B cell (primary cell): ENCODE data around the gene PRKCZ. TPM values are rescaled to one million over a fixed set of nuclear protein-coding genes. Genes with fewer than 3 reads are reported as not detected.

Experiments used
- ATAC-seq: fragments of 200-7000 bp; cut with Tn5 transposase; one replicate; pipeline ENCODE4 v1.10.0; 2021; ENCODE audit warnings: low read depth, mild to moderate bottlenecking, moderate number of reproducible peaks, moderate library complexity
- CTCF ChIA-PET: fragments of 350-600 bp; sonication (Branson Sonifier 250); formaldehyde crosslinking; loops from one replicate; lab custom pipeline; 2021; ENCODE audit warnings: antibody characterized with exemption, inconsistent platforms; lab: Charles Lee
- POLR2A ChIA-PET: fragments of 350-600 bp; sonication (Branson Sonifier 250); formaldehyde crosslinking; loops from one replicate; lab custom pipeline; 2021; ENCODE audit warnings: antibody characterized with exemption; lab: Charles Lee
- DNase-seq: peaks from one replicate; pipeline ENCODE4 v3.0.0; 2013
- H2AFZ ChIP-seq: 2 replicates; pipeline ENCODE4 v1.6.1; 2012; ENCODE audit warnings: mild to moderate bottlenecking, low read depth, low read length; ENCODE audit not compliant: insufficient read depth, poor library complexity, severe bottlenecking
- H3K27ac ChIP-seq, 2 donors: 1 replicate in 1 of 2; 2 replicates in 1 of 2; pipeline ENCODE4 v1.5.1; 2012 to 2013; ENCODE audit warnings: low read length in 2 of 2, mild to moderate bottlenecking in 2 of 2, moderate library complexity in 1 of 2
- H3K27me3 ChIP-seq, 4 experiments: fragments of 200-600 bp in 1 of 4; sonication (generic) in 1 of 4; replicated peaks in 1 of 4; 1 replicate in 2 of 4; 2 replicates in 2 of 4; pipeline versions ENCODE4 v1.6.1 to v1.7.0; 2013 to 2016; ENCODE audit warnings: low read length in 3 of 4, mild to moderate bottlenecking in 2 of 4, mixed read lengths in 1 of 4, moderate library complexity in 1 of 4; ENCODE audit not compliant: insufficient read depth in 4 of 4, control insufficient read depth in 3 of 4; ENCODE audit errors: control extremely low read depth in 1 of 4
- H3K36me3 ChIP-seq, 2 experiments: replicated peaks in 1 of 2; 1 replicate in 1 of 2; 2 replicates in 1 of 2; pipeline versions ENCODE4 v1.6.1 to v1.7.1; 2013; ENCODE audit warnings: low read length in 1 of 2; ENCODE audit not compliant: insufficient read depth in 2 of 2, control insufficient read depth in 1 of 2; ENCODE audit errors: control extremely low read depth in 1 of 2, extremely low read depth in 1 of 2
- H3K4me1 ChIP-seq, 2 donors: fragments of 200-600 bp in 1 of 2; sonication (generic) in 1 of 2; 1 replicate in 1 of 2; 2 replicates in 1 of 2; pipeline versions ENCODE4 v1.5.1 to v1.6.1; 2013 to 2017; ENCODE audit warnings: low read length in 2 of 2; ENCODE audit not compliant: control insufficient read depth in 2 of 2, insufficient read depth in 2 of 2
- H3K4me2 ChIP-seq: replicated peaks from 2 replicates; pipeline ENCODE3; 2012; ENCODE audit warnings: mild to moderate bottlenecking, low read depth, low read length; ENCODE audit not compliant: poor library complexity, severe bottlenecking
- H3K4me3 ChIP-seq, 5 experiments: fragments of 200-600 bp in 1 of 5; sonication (generic) in 1 of 5; 1 replicate in 3 of 5; 2 replicates in 2 of 5; pipeline versions ENCODE4 v1.5.1 to v1.7.0; 2011 to 2016; ENCODE audit warnings: low read length in 4 of 5, mild to moderate bottlenecking in 4 of 5, low read depth in 2 of 5, control low read depth in 1 of 5, moderate library complexity in 1 of 5; ENCODE audit not compliant: insufficient read depth in 1 of 5; ENCODE audit errors: control extremely low read depth in 1 of 5, extremely low read depth in 1 of 5
- H3K79me2 ChIP-seq: fragments of 200-600 bp; sonication (generic); one replicate; pipeline ENCODE4 v1.6.0; 2016; ENCODE audit warnings: low read length; ENCODE audit not compliant: control insufficient read depth, insufficient read depth
- H3K9ac ChIP-seq: fragments of 200-600 bp; sonication (generic); 2 replicates; pipeline ENCODE4 v1.6.1; 2017; ENCODE audit warnings: mild to moderate bottlenecking, low read length, moderate library complexity
- H3K9me3 ChIP-seq, 3 donors: one replicate each; pipeline versions ENCODE4 v1.6.1 to v1.7.1; 2013; ENCODE audit warnings: low read length in 2 of 3; ENCODE audit not compliant: control insufficient read depth in 2 of 3, insufficient read depth in 1 of 3; ENCODE audit errors: control extremely low read depth in 1 of 3
- H4K20me1 ChIP-seq: 2 replicates; pipeline ENCODE4 v1.6.0; 2012; ENCODE audit warnings: mild to moderate bottlenecking, low read length; ENCODE audit not compliant: insufficient read depth, control insufficient read depth, poor library complexity, severe bottlenecking
- H3K27ac Mint-ChIP-seq: one replicate; pipeline ENCODE4 v1.8.0; 2021; ENCODE audit warnings: mixed read lengths
- H3K27me3 Mint-ChIP-seq: one replicate; pipeline ENCODE4 v1.8.0; 2021; ENCODE audit warnings: mixed read lengths
- H3K4me1 Mint-ChIP-seq: one replicate; pipeline ENCODE4 v1.8.0; 2021; ENCODE audit warnings: mixed read lengths
- H3K4me3 Mint-ChIP-seq: one replicate; pipeline ENCODE4 v1.8.0; 2021; ENCODE audit warnings: mixed read lengths
- H3K9me3 Mint-ChIP-seq: one replicate; pipeline ENCODE4 v1.8.0; 2022; ENCODE audit warnings: mixed read lengths; ENCODE audit not compliant: insufficient read depth
- EZH2 ChIP-seq: IDR thresholded peaks from 2 replicates; pipeline ENCODE4 v1.6.1; 2012; ENCODE audit warnings: borderline replicate concordance, low read depth, mild to moderate bottlenecking, moderate library complexity, low read length; ENCODE audit not compliant: insufficient read depth, poor library complexity, severe bottlenecking
- WGBS: methylation state at CpG from one replicate; pipeline ENCODE4 v1.1.5; 2013; ENCODE audit warnings: missing lambda C conversion rate; ENCODE audit not compliant: insufficient coverage; 5-methylcytosine and 5-hydroxymethylcytosine counted together
- intact Hi-C: fragments of 100-400 bp; cut with micrococcal nuclease; formaldehyde crosslinking; loops from one replicate; pipeline ENCODE4 v1.10.0; 2022
- polyA plus RNA-seq: library from polyadenylated mRNA; depleted of rRNA; stranded (reverse); fragments of >200 nt; gene quantifications from 2 replicates; pipeline ENCODE4 v1.2.3, GENCODE V29; 2012
- total RNA-seq, 2 donors: library from RNA; stranded (reverse); fragments of 120-200 nt in 1 of 2; gene quantifications; 1 replicate in 1 of 2; 2 replicates in 1 of 2; pipeline versions ENCODE4 v1.2.3 to v1.2.4, GENCODE V29; 2013 to 2022
- TF ChIP-seq, protein P1 (sequence below): fragments of 200-600 bp; IDR thresholded peaks from one replicate; pipeline ENCODE4 v1.8.0; 2022; ENCODE audit warnings: antibody characterized with exemption, mild to moderate bottlenecking

PRKCZ gene
- total and polyA plus RNA-seq, 2 donors (not counting 1 experiment from before 2014, with no cell fraction given): 17.9 to 53.2 TPM

DNA sequence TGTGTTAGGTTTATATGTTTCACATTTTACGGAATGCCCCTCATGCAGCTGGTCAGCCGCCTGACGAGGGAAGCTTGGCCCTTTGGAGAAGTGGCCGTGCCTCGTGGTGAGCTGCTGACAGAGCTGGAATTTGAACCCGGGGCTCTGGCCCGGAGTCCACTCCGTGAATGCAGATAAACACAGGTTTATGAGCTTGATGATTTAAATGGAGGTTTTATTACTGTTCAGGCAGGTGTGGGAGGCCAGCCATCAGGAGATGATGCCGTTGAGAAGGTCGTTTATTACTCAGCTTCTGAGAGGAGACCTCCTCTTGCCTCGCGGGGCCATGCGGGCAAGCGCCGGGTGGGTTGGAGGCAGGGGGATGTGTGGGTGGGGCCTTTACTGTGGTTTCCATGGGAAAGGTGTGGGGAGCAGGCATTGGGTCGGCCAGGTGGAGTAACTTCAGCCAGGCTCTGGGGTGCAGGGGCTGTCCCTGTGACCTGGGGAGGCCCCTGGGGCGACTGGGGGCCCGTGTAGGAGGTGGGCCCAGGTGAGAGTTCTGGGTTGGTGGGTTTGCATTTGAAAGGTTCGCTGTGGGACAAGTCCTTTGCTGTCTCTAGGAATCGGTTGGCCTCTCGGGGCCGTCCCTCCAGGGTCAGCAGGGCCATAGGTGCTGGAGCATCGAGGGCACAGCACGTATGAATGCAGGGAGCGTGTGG is 22.0 kb downstream of the PRKCZ start:
- Mint-ChIP-seq H3K27ac (no peak overlapping the region), H3K9me3 (peaks cover 6% of the 10 kb centered on the region), H3K4me1 (no peaks in the 10 kb centered on the region), H3K27me3 (no peaks in the 10 kb centered on the region), H3K4me3 (no peak overlapping the region)
- no peak overlapping the region for H2AFZ ChIP-seq
- H3K9me3 ChIP-seq: peaks cover 0 to 18% (median 2%) of the 10 kb centered on the region in 3 donors
- no peak overlapping the region for H3K9ac ChIP-seq
- H3K4me3 ChIP-seq: no peak overlapping the region
- H3K27me3 ChIP-seq: no peaks in the 10 kb centered on the region
- intact Hi-C loops: no loop called here
- H4K20me1 ChIP-seq: peaks cover 19% of the 10 kb centered on the region
- TF ChIP-seq, protein P1, sequence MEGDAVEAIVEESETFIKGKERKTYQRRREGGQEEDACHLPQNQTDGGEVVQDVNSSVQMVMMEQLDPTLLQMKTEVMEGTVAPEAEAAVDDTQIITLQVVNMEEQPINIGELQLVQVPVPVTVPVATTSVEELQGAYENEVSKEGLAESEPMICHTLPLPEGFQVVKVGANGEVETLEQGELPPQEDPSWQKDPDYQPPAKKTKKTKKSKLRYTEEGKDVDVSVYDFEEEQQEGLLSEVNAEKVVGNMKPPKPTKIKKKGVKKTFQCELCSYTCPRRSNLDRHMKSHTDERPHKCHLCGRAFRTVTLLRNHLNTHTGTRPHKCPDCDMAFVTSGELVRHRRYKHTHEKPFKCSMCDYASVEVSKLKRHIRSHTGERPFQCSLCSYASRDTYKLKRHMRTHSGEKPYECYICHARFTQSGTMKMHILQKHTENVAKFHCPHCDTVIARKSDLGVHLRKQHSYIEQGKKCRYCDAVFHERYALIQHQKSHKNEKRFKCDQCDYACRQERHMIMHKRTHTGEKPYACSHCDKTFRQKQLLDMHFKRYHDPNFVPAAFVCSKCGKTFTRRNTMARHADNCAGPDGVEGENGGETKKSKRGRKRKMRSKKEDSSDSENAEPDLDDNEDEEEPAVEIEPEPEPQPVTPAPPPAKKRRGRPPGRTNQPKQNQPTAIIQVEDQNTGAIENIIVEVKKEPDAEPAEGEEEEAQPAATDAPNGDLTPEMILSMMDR: no peak
- no peak for TF ChIP-seq EZH2
- no peak for DNase-seq
- 88% methylated on average over 22 of the region's 25 CpGs for WGBS
- ChIA-PET POLR2A (no interaction called here), CTCF (interaction anchor here (1.0 kb wide), 1 partner anchor 68 kb away, joined by 3 read pairs; no protein-coding TSS in a partner anchor)
- H3K79me2 ChIP-seq: peaks cover 19% of the 10 kb centered on the region
- H3K4me2 ChIP-seq: no peak overlapping the region
- no peak for ATAC-seq
- H3K36me3 ChIP-seq: peaks cover 0 to 8% of the 10 kb centered on the region in 2 experiments
- H3K4me1 ChIP-seq: no peaks in the 10 kb centered on the region
- H3K27ac ChIP-seq: no peak overlapping the region

DNA sequence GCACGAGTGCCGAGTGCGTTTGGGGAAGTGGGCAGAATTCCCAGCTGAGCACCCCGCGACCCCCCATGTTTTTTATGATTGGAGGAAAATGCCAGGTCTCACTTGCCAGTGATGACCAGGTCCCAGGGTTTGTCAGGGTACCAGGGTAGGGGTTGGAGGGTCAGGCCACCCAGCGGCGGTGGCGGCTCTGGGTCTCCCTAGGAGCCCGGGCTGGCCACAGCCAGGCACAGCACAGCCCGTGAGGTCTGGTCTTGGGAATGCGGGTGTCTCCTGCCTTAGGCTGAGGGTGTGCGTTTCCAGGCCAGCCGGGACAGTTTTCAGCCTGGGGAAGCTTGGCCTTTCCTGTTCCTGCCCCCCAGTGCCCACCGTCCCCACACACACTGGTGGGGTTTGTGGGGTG is 22.7 kb downstream of the PRKCZ start:
- Histone ChIP-seq H3K9me3 (peaks cover 0 to 24% (median 8%) of the 10 kb centered on the region in 3 donors), H2AFZ (no peak overlapping the region), H3K4me1 (no peaks in the 10 kb centered on the region), H3K36me3 (peaks cover 0 to 9% of the 10 kb centered on the region in 2 experiments), H3K27ac (no peak overlapping the region), H3K79me2 (peaks cover 20% of the 10 kb centered on the region), H4K20me1 (peaks cover 19% of the 10 kb centered on the region), H3K4me3 (no peak overlapping the region), H3K9ac (no peak overlapping the region), H3K27me3 (no peaks in the 10 kb centered on the region), H3K4me2 (no peak overlapping the region)
- POLR2A ChIA-PET: no interaction called here
- Mint-ChIP-seq H3K27me3 (no peaks in the 10 kb centered on the region), H3K4me1 (no peaks in the 10 kb centered on the region), H3K27ac (no peak overlapping the region), H3K9me3 (peaks cover 9% of the 10 kb centered on the region), H3K4me3 (no peak overlapping the region)
- ATAC-seq (no peak), DNase-seq (no peak)
- no peak for TF ChIP-seq EZH2
- CTCF ChIA-PET: no interaction called here
- intact Hi-C loops: no loop called here
- over 99% methylated on average over 12 of the region's 14 CpGs for WGBS
